Esophagus mucosa (tissue), 1 donor: ENCODE measurements around the gene IL34. TPM values are rescaled to one million over a fixed set of nuclear protein-coding genes. Genes with fewer than 3 reads are reported as not detected.

Experiments
- ATAC-seq: fragments of 200-7000 bp; cut with Tn5 transposase; one replicate; pipeline ENCODE4 v1.9.1; 2020
- total RNA-seq: library from RNA; stranded (reverse); gene quantifications from one replicate; pipeline ENCODE4 v1.2.4, GENCODE V29; 2023
- donor health status: DM: yes; HTN: yes; CAD: no.

IL34 gene
- total RNA-seq, 1 donor from 2014 or later: 7.9 TPM

- ATAC-seq: peak; percentile 7
These were observed 13.2 kb downstream of the IL34 start for GRCh38 chr16:70659546-70659945.

GRCh38 chr16:70659953-70660671 is 13.8 kb downstream of the IL34 start:
- peak; percentile 10 for ATAC-seq

- no peak for ATAC-seq
These were observed 14.5 kb downstream of the IL34 start for GRCh38 chr16:70660672-70661350.

GRCh38 chr16:70661534-70661917 is 15.2 kb downstream of the IL34 start:
- no peak for ATAC-seq

GRCh38 chr16:70661918-70662641 is 15.7 kb downstream of the IL34 start:
- ATAC-seq: no peak

GRCh38 chr16:70662991-70663523 is 16.7 kb downstream of the IL34 start:
- ATAC-seq: no peak

GRCh38 chr16:70663524-70664324 is 17.4 kb downstream of the IL34 start:
- ATAC-seq: peak; percentile 3

- peak; percentile 2 for ATAC-seq
These were observed 18.2 kb downstream of the IL34 start for GRCh38 chr16:70664325-70665112.

GRCh38 chr16:70665113-70665694 is 18.8 kb downstream of the IL34 start:
- no peak for ATAC-seq

- ATAC-seq: no peak
These were observed 19.7 kb downstream of the IL34 start for GRCh38 chr16:70665806-70666735.

- ATAC-seq: no peak
These were observed 23.8 kb downstream of the IL34 start for GRCh38 chr16:70670175-70670574.

- peak; percentile 18 for ATAC-seq
These were observed 24.6 kb downstream of the IL34 start for GRCh38 chr16:70670938-70671337.

GRCh38 chr16:70674221-70675014 is 28.1 kb downstream of the IL34 start:
- no peak for ATAC-seq

GRCh38 chr16:70675851-70676513 is 29.6 kb downstream of the IL34 start:
- no peak for ATAC-seq

- no peak for ATAC-seq
These were observed 30.5 kb downstream of the IL34 start for GRCh38 chr16:70676675-70677498.

- no peak for ATAC-seq
These were observed 31.3 kb downstream of the IL34 start for GRCh38 chr16:70677499-70678120.
